ENCODE measurements around the gene SYK.

SYK gene

GRCh38 chr9:90878562-90878961, 76.9 kb downstream of the SYK start:
- in situ Hi-C loops (cut with HindIII; ENCODE audit: low pct_ligation_motif_present, low sequenced_read_pairs): no loop called here
- DNase-seq: no peak
- H3K36me3 ChIP-seq (replicated peaks): no peaks in the 10 kb centered on the region
- H3K27me3 ChIP-seq (replicated peaks): no peaks in the 10 kb centered on the region
- TF ChIP-seq CTCF (IDR thresholded peaks at IDR 0.05; ENCODE audit: low read depth, low read length, missing control alignments): no peak
- H3K4me3 ChIP-seq (ENCODE audit: low read depth, low read length): no peak overlapping the region
- H3K27ac ChIP-seq: no peak overlapping the region

DNA sequence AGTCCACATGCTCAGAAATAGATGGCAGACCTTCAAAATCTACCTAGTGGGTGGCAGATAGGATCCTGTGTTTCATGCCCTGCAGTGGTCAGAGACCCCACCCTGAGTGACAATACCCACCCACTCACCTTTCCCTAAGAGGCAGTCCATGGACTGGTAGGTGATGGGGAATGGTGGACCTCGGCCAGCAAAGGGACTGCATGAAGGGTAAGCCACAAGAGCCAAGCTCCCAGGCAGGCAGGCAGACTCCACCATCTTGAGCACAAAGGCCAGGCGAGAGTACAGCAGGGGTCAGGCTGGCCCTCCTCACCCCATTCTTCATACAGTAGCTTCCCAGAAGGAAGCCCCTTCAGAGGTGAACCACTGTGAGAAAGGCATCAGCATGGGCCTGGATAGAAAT, 78.4 kb downstream of the SYK start:
- Histone ChIP-seq H3K36me3 (replicated peaks) (no peaks in the 10 kb centered on the region), H3K27me3 (replicated peaks) (no peaks in the 10 kb centered on the region), H3K4me3 (ENCODE audit: low read depth, low read length) (no peak overlapping the region), H3K27ac (no peak overlapping the region)
- TF ChIP-seq CTCF (IDR thresholded peaks at IDR 0.05; ENCODE audit: low read depth, low read length, missing control alignments): no peak
- in situ Hi-C loops (cut with HindIII; ENCODE audit: low pct_ligation_motif_present, low sequenced_read_pairs): no loop called here
- DNase-seq: no peak

DNA sequence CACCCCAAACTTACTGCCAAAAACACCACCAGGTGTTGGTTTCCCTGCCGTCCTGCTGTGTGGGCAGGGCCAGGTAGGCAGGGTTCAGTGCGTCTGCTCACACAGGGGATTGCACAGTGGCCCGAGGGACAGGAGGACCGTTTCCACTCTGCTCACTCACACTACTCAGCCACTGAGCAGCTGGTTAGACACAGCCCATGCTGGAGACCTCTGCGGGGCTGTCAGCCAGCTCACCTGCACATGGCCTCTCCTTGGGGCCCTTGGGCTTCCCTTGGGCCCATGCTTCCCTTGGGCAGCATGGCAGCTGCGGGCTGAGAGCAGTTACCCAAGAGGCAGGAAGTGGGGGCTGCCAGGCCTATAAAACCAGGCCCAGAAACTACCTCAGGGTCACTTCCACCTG, 79.0 kb downstream of the SYK start:
- no peak for DNase-seq
- H3K4me3 ChIP-seq (ENCODE audit: low read depth, low read length): no peak overlapping the region
- H3K27me3 ChIP-seq (replicated peaks): no peaks in the 10 kb centered on the region
- no peaks in the 10 kb centered on the region for H3K36me3 ChIP-seq (replicated peaks)
- no peak overlapping the region for H3K27ac ChIP-seq
- no peak for TF ChIP-seq CTCF (IDR thresholded peaks at IDR 0.05; ENCODE audit: low read depth, low read length, missing control alignments)
- in situ Hi-C loops (cut with HindIII; ENCODE audit: low pct_ligation_motif_present, low sequenced_read_pairs): no loop called here

DNA sequence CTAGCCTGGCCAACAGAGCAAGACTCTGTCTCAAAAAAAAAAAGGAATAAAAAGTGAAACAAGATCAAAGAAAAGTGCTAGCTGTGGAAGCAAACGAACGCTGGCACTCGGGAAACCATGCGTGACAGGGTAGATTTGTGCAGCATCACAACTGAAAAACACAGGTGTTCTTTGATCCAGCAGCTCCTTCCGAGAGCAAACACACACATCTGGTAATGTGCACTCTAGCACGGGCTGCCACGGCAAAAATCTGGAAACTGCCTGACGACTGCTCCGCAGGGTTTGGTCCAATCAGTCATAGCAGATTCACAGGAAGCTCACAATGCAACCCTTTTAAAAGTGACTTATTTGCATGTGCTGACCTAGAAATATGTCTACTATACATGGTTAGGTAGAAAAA, 80.0 kb downstream of the SYK start:
- in situ Hi-C loops (cut with HindIII; ENCODE audit: low pct_ligation_motif_present, low sequenced_read_pairs): no loop called here
- Histone ChIP-seq H3K36me3 (replicated peaks) (no peaks in the 10 kb centered on the region), H3K27me3 (replicated peaks) (no peaks in the 10 kb centered on the region), H3K27ac (no peak overlapping the region), H3K4me3 (ENCODE audit: low read depth, low read length) (no peak overlapping the region)
- no peak for DNase-seq
- no peak for TF ChIP-seq CTCF (IDR thresholded peaks at IDR 0.05; ENCODE audit: low read depth, low read length, missing control alignments)

- TF ChIP-seq CTCF (IDR thresholded peaks at IDR 0.05; ENCODE audit: low read depth, low read length, missing control alignments): no peak
Observed at GRCh38 chr9:90882991-90883600, 81.5 kb downstream of the SYK start.

GRCh38 chr9:90883661-90884060, 82.0 kb downstream of the SYK start:
- no peak for DNase-seq
- Histone ChIP-seq H3K4me3 (ENCODE audit: low read depth, low read length) (no peak overlapping the region), H3K27ac (no peak overlapping the region), H3K27me3 (replicated peaks) (no peaks in the 10 kb centered on the region), H3K36me3 (replicated peaks) (no peaks in the 10 kb centered on the region)
- in situ Hi-C loops (cut with HindIII; ENCODE audit: low pct_ligation_motif_present, low sequenced_read_pairs): no loop called here
- TF ChIP-seq CTCF (IDR thresholded peaks at IDR 0.05; ENCODE audit: low read depth, low read length, missing control alignments): no peak

More at GRCh38 chr9:90882991-90883600, 81.5 kb downstream of the SYK start:
- no peaks in the 10 kb centered on the region for H3K27me3 ChIP-seq (replicated peaks)
- no peak overlapping the region for H3K27ac ChIP-seq
- in situ Hi-C loops (cut with HindIII; ENCODE audit: low pct_ligation_motif_present, low sequenced_read_pairs): no loop called here
- DNase-seq: no peak
- no peaks in the 10 kb centered on the region for H3K36me3 ChIP-seq (replicated peaks)
- no peak overlapping the region for H3K4me3 ChIP-seq (ENCODE audit: low read depth, low read length)

All from brain microvascular endothelial cell (primary cell).